Endometrial microvascular endothelial cells (primary cell): ENCODE data around the gene DUSP8. TPM values are rescaled to one million over a fixed set of nuclear protein-coding genes. Genes with fewer than 3 reads are reported as not detected.

ENCODE experiments used
- in situ Hi-C: cut with HindIII; loops from 2 replicates; pipeline ENCODE4 v1.10.0; 2017; ENCODE audit warnings: low sequenced_read_pairs, low pct_unique_long_range_greater_than_20kb; ENCODE audit errors: inconsistent ontology term
- total RNA-seq: library from RNA; depleted of rRNA; stranded (reverse); fragments of >200 nt; gene quantifications from one replicate; pipeline ENCODE4 v1.2.3, GENCODE V29; 2015; ENCODE audit errors: inconsistent ontology term

Gene DUSP8
- total RNA-seq, 1 donor from 2014 or later = 11.0 TPM

- in situ Hi-C loops = no loop called here
Measured at GRCh38 chr11:1567721-1568100, 4.4 kb downstream of the DUSP8 start.

- in situ Hi-C loops = no loop called here
Measured at GRCh38 chr11:1567052-1567720, 4.9 kb downstream of the DUSP8 start.

GRCh38 chr11:1566381-1567051, 5.6 kb downstream of the DUSP8 start:
- in situ Hi-C loops = no loop called here

- in situ Hi-C loops = no loop called here
Measured at GRCh38 chr11:1565904-1566247, 6.2 kb downstream of the DUSP8 start.

GRCh38 chr11:1565173-1565903, 6.7 kb downstream of the DUSP8 start:
- in situ Hi-C loops = no loop called here

GRCh38 chr11:1564535-1565172, 7.4 kb downstream of the DUSP8 start:
- in situ Hi-C loops = no loop called here

GRCh38 chr11:1563697-1564534, 8.2 kb downstream of the DUSP8 start:
- in situ Hi-C loops = no loop called here

- in situ Hi-C loops = no loop called here
Measured at GRCh38 chr11:1563149-1563638, 8.9 kb downstream of the DUSP8 start.

GRCh38 chr11:1562469-1563148, 9.5 kb downstream of the DUSP8 start:
- in situ Hi-C loops = no loop called here

- in situ Hi-C loops = no loop called here
Measured at GRCh38 chr11:1561955-1562354, 10.1 kb downstream of the DUSP8 start.

GRCh38 chr11:1561266-1561665, 10.8 kb downstream of the DUSP8 start:
- in situ Hi-C loops = no loop called here

GRCh38 chr11:1560649-1561251, 11.3 kb downstream of the DUSP8 start:
- in situ Hi-C loops = no loop called here

GRCh38 chr11:1560002-1560648, 11.9 kb downstream of the DUSP8 start:
- in situ Hi-C loops = no loop called here

- in situ Hi-C loops = no loop called here
Measured at GRCh38 chr11:1559111-1559951, 12.7 kb downstream of the DUSP8 start.

- in situ Hi-C loops = no loop called here
Measured at GRCh38 chr11:1558775-1559110, 13.3 kb downstream of the DUSP8 start.

- in situ Hi-C loops = no loop called here
Measured at GRCh38 chr11:1557904-1558774, 13.9 kb downstream of the DUSP8 start.
